Ascending aorta (tissue), 2 donors: ENCODE data around the gene CFAP100. TPM values are rescaled to one million over a fixed set of nuclear protein-coding genes. Genes with fewer than 3 reads are reported as not detected.

Source experiments
- DNase-seq, 2 donors: peaks; one replicate each; pipeline ENCODE4 v3.0.0-alpha.2; 2019; ENCODE audit warnings: low spot score in 2 of 2
- H3K27ac ChIP-seq, 2 donors: fragments of 200-600 bp; sonication (generic); one replicate each; pipeline ENCODE4 v1.5.1; 2016 to 2017; ENCODE audit warnings: mild to moderate bottlenecking in 1 of 2
- H3K27me3 ChIP-seq: fragments of 200-600 bp; sonication (generic); one replicate; pipeline ENCODE4 v1.5.1; 2017
- H3K36me3 ChIP-seq, 2 donors: fragments of 200-600 bp; sonication (generic); one replicate each; pipeline ENCODE4 v1.5.1; 2016
- H3K4me1 ChIP-seq, 2 donors: fragments of 200-600 bp; sonication (generic); one replicate each; pipeline ENCODE4 v1.5.1; 2016 to 2017; ENCODE audit warnings: mild to moderate bottlenecking in 1 of 2
- H3K4me3 ChIP-seq, 2 donors: fragments of 200-600 bp; sonication (generic); one replicate each; pipeline ENCODE4 v1.5.1; 2016 to 2017; ENCODE audit warnings: mild to moderate bottlenecking in 1 of 2
- H3K9me3 ChIP-seq, 2 donors: fragments of 200-600 bp; sonication (generic); one replicate each; pipeline ENCODE4 v1.5.1; 2016
- CTCF ChIP-seq, 3 experiments: fragments of 200-600 bp in 2 of 3; fragments of 450-650 bp in 1 of 3; sonication (generic) in 2 of 3; IDR thresholded peaks; one replicate each; pipeline ENCODE4 v1.5.1; 2016 to 2019; ENCODE audit warnings: antibody characterized with exemption in 3 of 3, mild to moderate bottlenecking in 1 of 3, moderate library complexity in 1 of 3
- intact Hi-C: fragments of 100-400 bp; cut with DNase I; formaldehyde crosslinking; loops from one replicate; pipeline ENCODE4 v1.15.1; 2023
- total RNA-seq: library from RNA; depleted of rRNA; stranded (reverse); fragments of >200 nt; gene quantifications from one replicate; pipeline ENCODE4 v1.1.0, GENCODE V29; 2016

Gene CFAP100
- total RNA-seq, 1 donor from 2014 or later, result not detected

- H3K9me3 ChIP-seq, result no peaks in the 10 kb centered on the region
- no peaks in the 10 kb centered on the region for H3K36me3 ChIP-seq
- peaks cover 0 to 3% of the 10 kb centered on the region in 2 donors for H3K4me1 ChIP-seq
- TF ChIP-seq CTCF (IDR thresholded peaks at IDR 0.05), result no peak
- H3K27ac ChIP-seq, result no peak overlapping the region
- peak in 1 of 2 donors; percentile 48 for DNase-seq
- H3K4me3 ChIP-seq, result no peak overlapping the region
- intact Hi-C loops, result no loop called here
- H3K27me3 ChIP-seq, result no peaks in the 10 kb centered on the region
These were observed 14.5 kb upstream of the CFAP100 start for GRCh38 chr3:126380011-126380768.

- Histone ChIP-seq H3K4me3 (no peak overlapping the region), H3K27ac (no peak overlapping the region), H3K27me3 (no peaks in the 10 kb centered on the region), H3K4me1 (peaks cover 0 to 3% of the 10 kb centered on the region in 2 donors), H3K9me3 (no peaks in the 10 kb centered on the region), H3K36me3 (no peaks in the 10 kb centered on the region)
- DNase-seq, result peak in 1 of 2 donors; percentile 43
- intact Hi-C loops, result no loop called here
- TF ChIP-seq CTCF (IDR thresholded peaks at IDR 0.05), result no peak
These were observed 12.7 kb upstream of the CFAP100 start for GRCh38 chr3:126381966-126382365.

- Histone ChIP-seq H3K36me3 (no peaks in the 10 kb centered on the region), H3K27ac (peak overlapping the region; percentile 90 to 93), H3K9me3 (no peaks in the 10 kb centered on the region), H3K4me3 (peak overlapping the region; percentile 39 to 61), H3K27me3 (no peaks in the 10 kb centered on the region), H3K4me1 (peaks cover 4 to 6% of the 10 kb centered on the region in 2 donors)
- intact Hi-C loops, result loop anchor here (1.0 to 5.0 kb wide), 7 partner anchors 31 to 255 kb away; partner anchors contain the start of gene ALDH1L1
- peak; percentile 96 to 99 (median 97) for TF ChIP-seq CTCF (IDR thresholded peaks at IDR 0.05)
- peak; percentile 82 to 98 for DNase-seq
These were observed 5.5 kb upstream of the CFAP100 start for GRCh38 chr3:126389112-126389793.

- peak overlapping the region; percentile 90 to 93 for H3K27ac ChIP-seq
- H3K4me1 ChIP-seq, result peaks cover 4 to 6% of the 10 kb centered on the region in 2 donors
- no peaks in the 10 kb centered on the region for H3K9me3 ChIP-seq
- no peaks in the 10 kb centered on the region for H3K36me3 ChIP-seq
- H3K27me3 ChIP-seq, result no peaks in the 10 kb centered on the region
- no peak for TF ChIP-seq CTCF (IDR thresholded peaks at IDR 0.05)
- intact Hi-C loops, result loop anchor here (1.0 to 5.0 kb wide), 7 partner anchors 31 to 255 kb away; partner anchors contain the start of gene ALDH1L1
- DNase-seq, result no peak
- H3K4me3 ChIP-seq, result peak overlapping the region in 1 of 2 donors; percentile 61
These were observed 4.9 kb upstream of the CFAP100 start for GRCh38 chr3:126389794-126390146.

GRCh38 chr3:126390201-126390600 lies 4.5 kb upstream of the CFAP100 start:
- H3K4me3 ChIP-seq, result no peak overlapping the region
- peak in 1 of 2 donors; percentile 58 for DNase-seq
- no peaks in the 10 kb centered on the region for H3K9me3 ChIP-seq
- no peak for TF ChIP-seq CTCF (IDR thresholded peaks at IDR 0.05)
- no peak overlapping the region for H3K27ac ChIP-seq
- H3K4me1 ChIP-seq, result peaks cover 4 to 6% of the 10 kb centered on the region in 2 donors
- no peaks in the 10 kb centered on the region for H3K27me3 ChIP-seq
- intact Hi-C loops, result no loop called here
- no peaks in the 10 kb centered on the region for H3K36me3 ChIP-seq
